ENCODE data around the gene WDR55. TPM values are rescaled to one million over a fixed set of nuclear protein-coding genes. Genes with fewer than 3 reads are reported as not detected.
"Not testable (repeated sequence)": the region's sequence is repeated elsewhere in the genome, so short reads cannot be mapped to it uniquely, and the experiment has no call there.

WDR55 gene
- total and polyA plus RNA-seq, 12 donors, result 13.3 to 20.8 (median 16.8) TPM

DNA sequence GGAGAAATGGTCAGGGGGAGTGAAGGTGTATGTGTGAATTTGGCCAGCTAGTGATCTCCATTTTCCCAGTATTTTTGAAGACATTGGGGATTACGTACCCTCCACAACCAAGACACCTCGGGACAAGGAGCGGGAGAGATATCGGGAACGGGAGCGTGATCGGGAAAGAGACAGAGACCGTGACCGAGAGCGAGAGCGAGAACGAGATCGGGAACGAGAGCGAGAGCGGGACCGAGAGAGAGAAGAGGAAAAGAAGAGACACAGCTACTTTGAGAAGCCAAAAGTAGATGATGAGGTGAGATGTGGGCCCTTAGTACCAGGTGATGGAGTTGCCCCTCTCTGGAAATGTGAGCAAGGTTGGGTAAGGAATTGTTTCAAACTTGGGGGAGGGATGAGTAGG, 5.8 kb upstream of the WDR55 start:
- intact Hi-C loops (cut with DNase I), result no loop called here
- WGBS, 4 donors, result 93 to 98% (median 97%) methylated on average over 17 of the region's 17 CpGs
- TF ChIP-seq, protein P1, sequence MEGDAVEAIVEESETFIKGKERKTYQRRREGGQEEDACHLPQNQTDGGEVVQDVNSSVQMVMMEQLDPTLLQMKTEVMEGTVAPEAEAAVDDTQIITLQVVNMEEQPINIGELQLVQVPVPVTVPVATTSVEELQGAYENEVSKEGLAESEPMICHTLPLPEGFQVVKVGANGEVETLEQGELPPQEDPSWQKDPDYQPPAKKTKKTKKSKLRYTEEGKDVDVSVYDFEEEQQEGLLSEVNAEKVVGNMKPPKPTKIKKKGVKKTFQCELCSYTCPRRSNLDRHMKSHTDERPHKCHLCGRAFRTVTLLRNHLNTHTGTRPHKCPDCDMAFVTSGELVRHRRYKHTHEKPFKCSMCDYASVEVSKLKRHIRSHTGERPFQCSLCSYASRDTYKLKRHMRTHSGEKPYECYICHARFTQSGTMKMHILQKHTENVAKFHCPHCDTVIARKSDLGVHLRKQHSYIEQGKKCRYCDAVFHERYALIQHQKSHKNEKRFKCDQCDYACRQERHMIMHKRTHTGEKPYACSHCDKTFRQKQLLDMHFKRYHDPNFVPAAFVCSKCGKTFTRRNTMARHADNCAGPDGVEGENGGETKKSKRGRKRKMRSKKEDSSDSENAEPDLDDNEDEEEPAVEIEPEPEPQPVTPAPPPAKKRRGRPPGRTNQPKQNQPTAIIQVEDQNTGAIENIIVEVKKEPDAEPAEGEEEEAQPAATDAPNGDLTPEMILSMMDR (IDR thresholded peaks at IDR 0.05), result no peak
- TF ChIP-seq POLR2A (IDR thresholded peaks at IDR 0.05), result no peak
- Histone ChIP-seq H3K4me1 (replicated peaks in 1 of 2) (peaks cover 0 to 5% of the 10 kb centered on the region in 2 donors), H3K27me3 (no peaks in the 10 kb centered on the region), H3K27ac (no peak overlapping the region), H3K36me3 (replicated peaks in 1 of 2) (peaks cover 0 to 96% of the 10 kb centered on the region in 2 donors), H3K9me3 (replicated peaks in 1 of 3) (no peaks in the 10 kb centered on the region), H3K4me3 (no peak overlapping the region)
- DNase-seq, result no peak

DNA sequence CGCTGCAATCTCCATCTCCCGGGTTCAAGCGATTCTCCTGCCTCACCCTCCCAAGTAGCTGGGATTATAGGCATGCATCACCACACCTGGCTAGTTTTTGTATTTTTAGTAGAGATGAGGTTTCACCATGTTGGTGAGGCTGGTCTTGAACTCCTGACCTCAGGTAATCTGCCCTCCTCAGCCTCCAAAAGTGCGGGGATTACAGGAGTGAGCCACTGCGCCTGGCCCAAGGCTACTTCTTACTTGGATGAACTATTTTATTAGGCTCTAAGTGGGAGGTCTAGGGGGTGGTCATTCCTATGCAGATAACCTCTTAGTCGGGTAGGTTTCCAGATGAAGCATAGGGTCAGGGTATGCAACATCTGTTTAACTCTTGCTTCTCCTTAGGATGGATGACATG, 4.3 kb upstream of the WDR55 start:
- H3K9me3 ChIP-seq (replicated peaks in 1 of 3); H3K27me3 ChIP-seq; DNase-seq; intact Hi-C loops (cut with DNase I); H3K4me3 ChIP-seq; H3K27ac ChIP-seq; H3K4me1 ChIP-seq (replicated peaks in 1 of 2): not testable (repeated sequence)
- peaks cover 0 to 81% of the 10 kb centered on the region in 2 donors for H3K36me3 ChIP-seq (replicated peaks in 1 of 2)
- WGBS, 4 donors, result 82 to 90% (median 88%) methylated on average over 6 of the region's 6 CpGs

DNA sequence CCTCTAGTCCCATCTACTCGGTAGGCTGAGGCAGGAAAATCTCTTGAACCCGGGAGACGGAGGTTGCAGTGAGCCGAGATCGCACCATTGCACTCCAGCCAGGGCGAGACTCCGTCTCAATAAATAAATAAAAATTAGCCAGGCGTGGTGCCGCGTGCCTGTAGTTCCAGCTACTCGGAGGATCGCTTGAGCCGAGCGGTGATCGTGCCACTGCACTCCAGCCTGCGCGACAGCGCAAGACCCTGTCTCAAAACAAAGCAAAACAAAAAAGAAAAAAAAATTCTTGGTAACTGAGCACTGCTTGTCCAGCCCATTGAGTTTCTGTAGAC, 710 bp upstream of the WDR55 start:
- intact Hi-C loops (cut with DNase I), result no loop called here
- WGBS, 4 donors, result 6 to 32% (median 9%) methylated on average over 18 of the region's 18 CpGs
- H3K9me3 ChIP-seq (replicated peaks in 1 of 3), result no peaks in the 10 kb centered on the region

DNA sequence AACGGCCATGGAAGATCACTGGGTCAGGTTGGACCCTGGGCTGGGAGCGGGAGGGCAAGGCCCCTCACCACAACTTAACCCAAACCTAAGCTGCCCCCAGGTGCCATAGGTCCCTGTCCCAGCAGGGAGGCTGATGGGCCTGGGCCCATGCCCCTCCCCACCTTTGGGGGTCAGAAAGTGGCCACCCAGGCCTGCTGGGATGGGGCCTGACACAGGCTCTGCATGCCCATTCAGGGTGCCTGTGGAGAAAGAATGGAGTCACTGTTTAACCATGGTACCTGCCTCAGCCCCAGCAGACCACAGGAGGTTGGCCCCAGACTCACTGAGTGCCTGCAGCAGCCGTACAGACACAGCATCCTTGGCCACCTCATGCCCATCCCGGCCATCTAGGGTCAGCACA, 6.3 kb downstream of the WDR55 start:
- H3K4me1 ChIP-seq (replicated peaks in 1 of 2); H3K9me3 ChIP-seq (replicated peaks in 1 of 3); H3K27ac ChIP-seq; H3K4me3 ChIP-seq; DNase-seq; H3K27me3 ChIP-seq; intact Hi-C loops (cut with DNase I): not testable (repeated sequence)
- peaks cover 0 to 62% of the 10 kb centered on the region in 2 donors for H3K36me3 ChIP-seq (replicated peaks in 1 of 2)
- WGBS, 4 donors, result 91 to 94% methylated on average over 3 to 4 of the region's 4 CpGs; no CpG with 5 or more reads in 2 of the 4 donors

More for the DNA sequence above, 710 bp upstream of the WDR55 start:
- H3K27me3 ChIP-seq, result no peaks in the 10 kb centered on the region
- DNase-seq, result no peak
- peaks cover 10 to 21% of the 10 kb centered on the region in 2 donors for H3K4me1 ChIP-seq (replicated peaks in 1 of 2)
- peak overlapping the region; percentile 57 to 92 (median 74) for H3K4me3 ChIP-seq
- peak overlapping the region; percentile 57 to 98 (median 92) for H3K27ac ChIP-seq
- TF ChIP-seq, protein P1 (IDR thresholded peaks at IDR 0.05), result no peak
- TF ChIP-seq POLR2A (IDR thresholded peaks at IDR 0.05), result no peak
- H3K36me3 ChIP-seq (replicated peaks in 1 of 2), result peaks cover 0 to 58% of the 10 kb centered on the region in 2 donors

DNA sequence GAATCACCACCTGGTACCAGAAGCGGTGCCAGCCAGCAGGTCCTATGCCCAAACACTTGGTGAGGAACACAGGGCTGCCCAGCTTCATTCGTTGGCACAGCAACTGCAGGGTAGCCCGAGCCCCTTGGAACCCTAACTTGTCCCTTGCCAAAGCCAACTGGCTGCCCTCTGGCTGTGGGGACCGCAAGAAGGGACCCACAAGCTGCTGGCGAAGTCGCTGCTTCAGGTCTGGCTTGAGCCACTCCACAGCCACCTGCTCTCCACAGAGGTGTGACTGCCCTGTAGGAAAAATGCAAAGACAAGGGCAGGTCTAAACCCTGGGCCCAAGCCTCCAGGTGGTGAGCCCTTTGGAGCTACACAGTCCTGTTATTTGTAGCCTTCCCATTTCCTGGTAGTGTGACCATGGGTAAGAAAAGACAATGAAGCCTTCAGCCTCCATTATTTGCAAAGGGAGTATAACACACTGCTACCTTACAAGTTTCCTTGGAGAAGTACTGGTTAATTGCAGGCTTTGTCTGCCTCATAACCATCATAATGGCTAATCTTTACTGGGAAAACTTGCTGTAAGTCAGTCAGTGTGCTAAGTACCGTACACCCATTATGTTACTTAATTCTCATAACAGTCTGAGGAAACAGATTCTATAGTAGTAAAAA, 6.9 kb downstream of the WDR55 start:
- Histone ChIP-seq H3K4me3 (no peak overlapping the region), H3K36me3 (replicated peaks in 1 of 2) (peaks cover 0 to 68% of the 10 kb centered on the region in 2 donors), H3K4me1 (replicated peaks in 1 of 2) (peaks cover 0 to 1% of the 10 kb centered on the region in 2 donors), H3K27me3 (no peaks in the 10 kb centered on the region), H3K27ac (no peak overlapping the region), H3K9me3 (replicated peaks in 1 of 3) (no peaks in the 10 kb centered on the region)
- DNase-seq, result no peak
- intact Hi-C loops (cut with DNase I), result no loop called here
- WGBS, 4 donors, result 93 to 100% (median 96%) methylated on average over 1 to 6 of the region's 7 CpGs
- TF ChIP-seq POLR2A (IDR thresholded peaks at IDR 0.05), result no peak
